H9 (cell line): ENCODE results near the gene SULT2B1. TPM values are rescaled to one million over a fixed set of nuclear protein-coding genes. Genes with fewer than 3 reads are reported as not detected.

Source experiments
- DNase-seq: peaks from one replicate; pipeline ENCODE4 v3.0.0-alpha.2; 2017
- H2AFZ ChIP-seq: one replicate; pipeline ENCODE4 v1.6.1; 2013; ENCODE audit warnings: mild to moderate bottlenecking, low read length, control low read depth, moderate library complexity
- H2AK5ac ChIP-seq: 2 replicates; pipeline ENCODE4 v1.6.1; 2013; ENCODE audit warnings: low read length, control low read depth, mixed read lengths; ENCODE audit not compliant: insufficient read length
- H2BK120ac ChIP-seq: one replicate; pipeline ENCODE4 v1.6.1; 2013; ENCODE audit warnings: low read depth, mild to moderate bottlenecking, low read length, control low read depth, inconsistent platforms; ENCODE audit not compliant: poor library complexity, severe bottlenecking
- H2BK12ac ChIP-seq: 2 replicates; pipeline ENCODE4 v1.6.1; 2013; ENCODE audit warnings: low read length, control low read depth, mixed read lengths, low read depth; ENCODE audit not compliant: insufficient read length
- H2BK15ac ChIP-seq: 2 replicates; pipeline ENCODE4 v1.6.1; 2013; ENCODE audit warnings: low read depth, low read length, control low read depth
- H2BK20ac ChIP-seq: one replicate; pipeline ENCODE4 v1.6.1; 2013; ENCODE audit warnings: low read depth, mild to moderate bottlenecking, low read length, control low read depth, inconsistent platforms; ENCODE audit not compliant: poor library complexity, severe bottlenecking
- H2BK5ac ChIP-seq: 2 replicates; pipeline ENCODE4 v1.6.1; 2013; ENCODE audit warnings: low read length, control low read depth, mixed read lengths; ENCODE audit not compliant: insufficient read length
- H3K14ac ChIP-seq: 2 replicates; pipeline ENCODE4 v1.6.1; 2013; ENCODE audit warnings: low read length, control low read depth; ENCODE audit not compliant: insufficient read depth
- H3K18ac ChIP-seq: 2 replicates; pipeline ENCODE4 v1.6.1; 2013; ENCODE audit warnings: low read depth, mild to moderate bottlenecking, mixed read lengths, low read length, control low read depth; ENCODE audit not compliant: insufficient read length
- H3K23ac ChIP-seq: 2 replicates; pipeline ENCODE4 v1.6.1; 2013; ENCODE audit warnings: low read length, control low read depth, mixed read lengths, low read depth; ENCODE audit not compliant: insufficient read length
- H3K23me2 ChIP-seq: 2 replicates; pipeline ENCODE4 v1.6.1; 2013; ENCODE audit warnings: low read depth, mild to moderate bottlenecking, mixed read lengths, low read length, control low read depth; ENCODE audit not compliant: insufficient read length, poor library complexity, severe bottlenecking
- H3K27ac ChIP-seq: 2 replicates; pipeline ENCODE4 v1.5.1; 2013; ENCODE audit warnings: low read length, control low read depth, mixed read lengths, low read depth; ENCODE audit not compliant: insufficient read length
- H3K27me3 ChIP-seq: 2 replicates; pipeline ENCODE4 v1.6.1; 2013; ENCODE audit warnings: low read length, control low read depth, inconsistent platforms; ENCODE audit not compliant: insufficient read depth
- H3K4ac ChIP-seq: 2 replicates; pipeline ENCODE4 v1.6.1; 2013; ENCODE audit warnings: low read depth, mild to moderate bottlenecking, control low read depth, inconsistent platforms, low read length, moderate library complexity
- H3K4me1 ChIP-seq: 2 replicates; pipeline ENCODE4 v1.6.1; 2013; ENCODE audit warnings: low read length, control low read depth, inconsistent platforms; ENCODE audit not compliant: insufficient read depth
- H3K4me2 ChIP-seq: 2 replicates; pipeline ENCODE4 v1.6.1; 2013; ENCODE audit warnings: low read length, control low read depth, mixed read lengths; ENCODE audit not compliant: insufficient read length, insufficient read depth
- H3K56ac ChIP-seq: 2 replicates; pipeline ENCODE4 v1.6.1; 2013; ENCODE audit warnings: low read depth, mild to moderate bottlenecking, mixed read lengths, low read length, control low read depth; ENCODE audit not compliant: insufficient read length
- H3K79me1 ChIP-seq: 2 replicates; pipeline ENCODE4 v1.6.1; 2013; ENCODE audit warnings: low read depth, mild to moderate bottlenecking, moderate library complexity, low read length, control low read depth, inconsistent platforms; ENCODE audit not compliant: insufficient read depth, poor library complexity, severe bottlenecking
- H3K79me2 ChIP-seq: 2 replicates; pipeline ENCODE4 v1.6.1; 2013; ENCODE audit warnings: low read length, control low read depth, inconsistent platforms; ENCODE audit not compliant: insufficient read depth
- H3K9ac ChIP-seq: 2 replicates; pipeline ENCODE4 v1.6.1; 2013; ENCODE audit warnings: low read length, control low read depth, mixed read lengths; ENCODE audit not compliant: insufficient read length; ENCODE audit errors: extremely low read depth
- H3K9me3 ChIP-seq: one replicate; pipeline ENCODE4 v1.6.1; 2013; ENCODE audit warnings: low read depth, low read length, inconsistent platforms; ENCODE audit not compliant: control insufficient read depth
- H3T11ph ChIP-seq: one replicate; pipeline ENCODE4 v1.6.1; 2013; ENCODE audit warnings: mild to moderate bottlenecking, low read length, control low read depth, inconsistent platforms
- H4K20me1 ChIP-seq: one replicate; pipeline ENCODE4 v1.6.1; 2013; ENCODE audit not compliant: control insufficient read depth, insufficient read length, insufficient read depth
- H4K5ac ChIP-seq: 2 replicates; pipeline ENCODE4 v1.6.1; 2013; ENCODE audit warnings: low read depth, mild to moderate bottlenecking, mixed read lengths, low read length, control low read depth; ENCODE audit not compliant: insufficient read length
- H4K8ac ChIP-seq: replicated peaks from 2 replicates; pipeline ENCODE4 v1.6.1; 2013; ENCODE audit warnings: low read length, control low read depth, mixed read lengths, low read depth; ENCODE audit not compliant: insufficient read length
- H4K91ac ChIP-seq: 2 replicates; pipeline ENCODE4 v1.6.1; 2013; ENCODE audit warnings: low read depth, mild to moderate bottlenecking, moderate library complexity, mixed read lengths, low read length, control low read depth; ENCODE audit not compliant: insufficient read length
- H3K27ac Mint-ChIP-seq, 3 experiments: 2 replicates in 2 of 3; 3 replicates in 1 of 3; pipeline ENCODE4 v1.8.0; 2020 to 2021; ENCODE audit warnings: mixed read lengths in 3 of 3, mild to moderate bottlenecking in 1 of 3, moderate library complexity in 1 of 3
- H3K27me3 Mint-ChIP-seq: 2 replicates; pipeline ENCODE4 v1.8.0; 2021; ENCODE audit warnings: low read depth, mild to moderate bottlenecking, moderate library complexity, mixed read lengths
- H3K36me3 Mint-ChIP-seq, 3 experiments: 2 replicates in 2 of 3; 3 replicates in 1 of 3; pipeline ENCODE4 v1.8.0; 2020 to 2021; ENCODE audit warnings: low read depth in 3 of 3, mixed read lengths in 3 of 3; ENCODE audit not compliant: insufficient read depth in 1 of 3
- H3K4me1 Mint-ChIP-seq, 2 experiments: 2 replicates each; pipeline ENCODE4 v1.8.0; 2020; ENCODE audit warnings: mixed read lengths in 2 of 2
- H3K4me3 Mint-ChIP-seq, 2 experiments: 2 replicates in 1 of 2; 3 replicates in 1 of 2; pipeline ENCODE4 v1.8.0; 2020 to 2021; ENCODE audit warnings: mild to moderate bottlenecking in 2 of 2, mixed read lengths in 2 of 2, moderate library complexity in 1 of 2
- H3K9me3 Mint-ChIP-seq, 2 experiments: 2 replicates in 1 of 2; 3 replicates in 1 of 2; pipeline ENCODE4 v1.8.0; 2020; ENCODE audit warnings: mild to moderate bottlenecking in 2 of 2, mixed read lengths in 2 of 2, moderate library complexity in 1 of 2
- CTCF ChIP-seq: fragments of 200-600 bp; sonication (generic); conservative IDR thresholded peaks from 3 replicates; pipeline ENCODE4 v1.8.0; 2021; ENCODE audit warnings: antibody characterized with exemption, mild to moderate bottlenecking
- WGBS: extraction: QIAGEN DNeasy Blood & Tissue Kit; methylation state at CpG from one replicate; pipeline ENCODE4 v1.1.7; 2013; ENCODE audit warnings: missing lambda C conversion rate, low lambda C conversion rate, mixed read lengths; ENCODE audit not compliant: insufficient read length; ENCODE audit errors: extremely low coverage; 5-methylcytosine and 5-hydroxymethylcytosine counted together
- total RNA-seq: library from RNA; stranded (reverse); gene quantifications from 2 replicates; pipeline ENCODE4 v1.2.1, GENCODE V29; 2021

The SULT2B1 gene
- total RNA-seq, 1 experiment from 2014 or later: 1.7 TPM

- Histone ChIP-seq H3K27me3 (no peaks in the 10 kb centered on the region), H3K4me1 (peaks cover 2% of the 10 kb centered on the region; the same call in 1 of the 2 replicates), H3K9me3 (no peaks in the 10 kb centered on the region), H3K4ac (no peak overlapping the region), H4K20me1 (no peaks in the 10 kb centered on the region), H4K5ac (no peak overlapping the region), H4K8ac (no peak overlapping the region), H2BK15ac (no peak overlapping the region), H3K23me2 (peaks cover 15% of the 10 kb centered on the region), H3T11ph (no peak overlapping the region), H3K14ac (no peak overlapping the region), H3K18ac (no peak overlapping the region), H2BK5ac (no peak overlapping the region), H4K91ac (no peak overlapping the region), H2AK5ac (no peak overlapping the region), H3K23ac (no peak overlapping the region), H2BK12ac (no peak overlapping the region), H3K9ac (no peak overlapping the region), H2BK20ac (no peak overlapping the region), H3K27ac (no peak overlapping the region), H3K79me1 (no peaks in the 10 kb centered on the region), H2AFZ (no peak overlapping the region), H3K4me2 (no peak overlapping the region), H2BK120ac (no peak overlapping the region), H3K79me2 (peaks cover 4% of the 10 kb centered on the region; the same call in 1 of the 2 replicates), H3K56ac (no peak overlapping the region)
- Mint-ChIP-seq H3K4me3 (no peak overlapping the region; a peak in 1 of 5 replicates), H3K36me3 (peaks cover 5 to 28% (median 19%) of the 10 kb centered on the region in 3 experiments), H3K27ac (peak overlapping the region; percentile 57 to 90 (median 61); a peak in 5 of 7 replicates), H3K4me1 (peaks cover 29 to 45% of the 10 kb centered on the region in 2 experiments), H3K9me3 (no peaks in the 10 kb centered on the region; a peak in 1 of 5 replicates), H3K27me3 (no peaks in the 10 kb centered on the region)
- TF ChIP-seq CTCF: no peak
- no CpG with 5 or more reads among the region's 34 CpGs for WGBS
- DNase-seq: peak; percentile 32
Observed at GRCh38 chr19:48628486-48629296, 76.7 kb downstream of the SULT2B1 start.
